HG02588 (cell line): Measurements from ENCODE around the gene DLGAP5.

Source experiments
- ATAC-seq: cut with Tn5 transposase; IDR thresholded peaks from one replicate; pipeline ENCODE4 v1.9.1; 2021; ENCODE audit warnings: mild to moderate bottlenecking, moderate library complexity; ENCODE audit not compliant: unreplicated experiment

The DLGAP5 gene

DNA sequence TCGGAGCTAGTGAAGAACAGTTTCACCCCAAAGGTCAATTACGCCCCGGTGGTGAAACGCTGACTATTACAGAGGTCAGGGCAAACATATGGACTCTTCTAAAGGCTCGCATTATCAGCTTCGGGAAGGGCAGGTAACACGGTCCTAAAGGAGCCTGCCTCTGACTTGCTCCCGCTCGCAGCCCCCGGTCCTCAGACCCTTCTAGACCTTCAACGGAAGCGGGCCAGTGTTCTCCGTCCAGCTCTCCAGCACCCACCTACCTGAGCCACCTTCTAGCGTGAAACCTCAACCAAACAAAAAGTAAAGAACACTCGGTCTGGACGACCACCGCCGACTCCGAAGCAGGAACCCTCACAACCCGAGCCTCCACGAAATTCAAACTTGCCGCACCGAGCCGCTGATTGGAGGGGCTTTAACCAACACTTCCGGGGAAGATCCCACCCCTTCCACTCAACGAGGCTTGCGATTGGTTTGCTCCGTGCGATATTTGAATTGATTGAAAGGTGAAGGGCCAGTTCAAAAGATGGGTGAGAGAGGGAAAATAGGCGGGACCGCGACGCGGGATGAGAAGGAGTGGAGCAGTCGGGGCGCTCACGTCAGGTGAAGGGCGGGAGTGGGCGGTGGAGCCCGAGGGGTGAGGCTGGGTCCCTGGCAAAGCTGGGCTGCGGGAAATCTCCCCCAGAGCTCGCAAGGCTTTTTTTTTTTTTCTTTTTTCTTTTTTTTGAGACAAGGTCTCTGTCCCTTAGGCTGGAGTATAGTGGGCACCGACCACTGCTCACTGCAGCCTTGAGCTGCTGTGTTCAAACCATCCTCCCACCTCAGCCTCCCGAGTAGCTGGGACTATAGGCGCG lies at the start of gene DLGAP5:
Gene DLGAP5, minus strand, starts transcription at position 383 of the 851 bp plus-strand sequence. CDS start 2,406 bp downstream, outside the sequence.
- peak; percentile 97 for ATAC-seq

DNA sequence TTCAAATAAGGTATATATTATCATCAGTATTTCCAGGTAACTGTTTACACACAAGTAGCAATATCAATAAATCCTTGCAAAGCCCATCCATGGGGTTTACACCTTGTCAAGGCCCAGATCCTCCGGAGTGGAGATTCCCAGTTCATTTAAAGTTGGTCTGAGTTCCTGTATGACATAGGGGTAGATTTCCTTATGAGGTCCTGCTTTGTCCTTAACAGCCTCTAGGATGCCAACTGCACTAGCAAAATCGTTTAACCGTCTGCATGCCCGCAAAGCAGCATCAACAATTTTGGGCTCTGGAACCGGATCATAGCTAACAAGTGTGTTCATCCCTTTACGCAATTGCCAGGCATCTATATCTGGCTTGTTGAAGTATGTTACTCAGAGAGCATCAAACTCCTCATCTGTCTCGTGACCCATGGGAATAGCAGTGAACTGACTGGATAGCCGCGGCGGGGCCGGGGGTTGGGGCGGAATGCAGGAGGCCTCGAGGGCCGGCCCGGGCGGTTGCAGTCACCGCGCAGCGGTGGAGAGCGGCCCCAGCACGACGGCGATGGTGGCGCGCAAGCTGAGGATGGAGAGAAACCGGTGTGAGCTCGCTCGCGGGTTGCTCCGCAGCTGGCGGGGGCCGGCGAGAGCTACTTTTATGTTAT lies 49.3 kb upstream of the DLGAP5 start:
- ATAC-seq: no peak

DNA sequence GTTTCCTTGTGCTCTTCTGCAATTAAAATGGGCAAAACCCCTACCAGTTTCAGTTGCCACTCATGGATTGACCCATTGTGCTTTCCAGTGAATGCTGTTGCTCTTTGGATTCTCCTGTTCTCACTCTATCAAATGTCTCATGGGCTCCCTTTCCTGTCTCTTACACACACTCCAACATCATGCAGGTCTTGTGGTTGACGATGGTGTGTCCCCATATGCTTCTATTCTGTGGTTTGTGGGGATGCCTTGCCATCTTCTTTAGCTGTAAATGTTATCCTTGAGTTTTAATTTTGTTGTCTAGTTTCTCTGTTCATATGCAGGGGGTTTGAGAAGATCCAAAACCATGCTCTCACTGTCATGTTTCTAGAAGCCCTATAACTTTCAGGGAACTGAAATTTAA lies 47.9 kb upstream of the DLGAP5 start:
- ATAC-seq: no peak

DNA sequence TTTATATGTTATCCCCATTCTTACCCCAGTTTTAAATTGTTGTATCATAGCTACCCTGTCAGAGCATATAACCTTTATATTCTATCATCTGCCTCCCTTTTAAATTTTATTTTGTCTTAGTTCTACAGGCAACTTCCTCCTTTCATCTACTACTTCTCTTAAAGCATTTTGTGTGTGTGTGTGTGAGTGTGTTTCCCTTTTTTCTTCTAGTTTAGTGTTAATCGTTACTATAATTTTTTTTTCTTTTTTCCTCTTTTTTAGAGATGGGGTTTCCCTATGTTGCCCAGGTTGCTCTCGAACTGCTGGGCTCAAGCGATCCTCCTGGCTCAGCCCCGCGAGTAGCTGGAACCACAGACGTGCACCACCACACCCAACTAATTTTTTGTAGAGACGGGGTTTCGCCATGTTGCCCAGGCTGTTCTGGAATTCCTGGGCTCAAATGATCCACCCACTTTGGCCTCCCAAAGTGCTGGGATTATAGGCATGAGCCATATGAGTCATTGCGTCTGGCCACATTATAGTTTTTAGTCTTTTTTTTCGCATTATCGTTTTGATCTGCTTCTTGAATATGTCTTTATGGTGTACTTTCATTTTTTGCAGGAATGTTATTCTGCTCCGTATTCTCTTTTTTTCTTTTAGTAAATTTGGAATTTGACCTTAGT lies 46.8 kb upstream of the DLGAP5 start:
- ATAC-seq: no peak

DNA sequence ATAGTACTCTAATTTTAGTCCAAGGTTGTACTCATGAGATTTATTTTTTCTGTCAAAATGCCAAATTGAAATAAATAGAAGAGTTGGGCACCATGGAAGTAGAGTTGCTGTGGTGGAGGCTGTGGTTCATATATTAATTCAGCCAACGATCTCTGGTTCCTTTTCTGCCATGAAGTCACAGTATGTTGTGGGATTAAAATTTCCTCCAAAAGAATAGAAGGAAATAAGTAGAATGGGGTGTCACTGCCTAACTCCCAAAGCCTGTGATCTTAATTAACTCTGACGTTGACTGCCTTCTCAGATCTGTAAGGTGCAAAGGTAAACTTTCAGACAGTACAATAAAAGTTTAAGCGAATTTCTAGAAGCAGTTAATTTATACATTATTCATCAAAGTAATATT lies 42.2 kb upstream of the DLGAP5 start:
- ATAC-seq: no peak

- ATAC-seq: no peak
Observed at GRCh38 chr14:55228261-55228660, 36.9 kb upstream of the DLGAP5 start.

DNA sequence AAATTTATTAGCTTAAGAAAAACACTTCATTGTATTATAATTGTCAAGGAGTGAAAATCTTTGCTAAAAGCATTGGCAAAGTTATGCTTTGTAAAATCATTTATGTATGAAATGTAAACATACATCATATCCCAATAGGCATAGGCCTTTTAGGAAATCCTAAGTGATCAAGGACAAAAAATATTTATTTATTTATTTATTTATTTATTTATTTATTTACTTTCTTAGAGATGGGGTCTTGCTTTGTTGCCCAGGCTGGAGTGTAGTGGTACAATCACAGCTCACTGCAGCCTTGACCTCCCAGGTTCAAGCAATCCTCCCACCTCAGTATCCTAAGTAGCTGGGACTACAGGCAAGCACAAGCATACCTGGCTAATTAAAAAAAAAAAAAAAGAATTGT lies 32.0 kb upstream of the DLGAP5 start:
- ATAC-seq: no peak

DNA sequence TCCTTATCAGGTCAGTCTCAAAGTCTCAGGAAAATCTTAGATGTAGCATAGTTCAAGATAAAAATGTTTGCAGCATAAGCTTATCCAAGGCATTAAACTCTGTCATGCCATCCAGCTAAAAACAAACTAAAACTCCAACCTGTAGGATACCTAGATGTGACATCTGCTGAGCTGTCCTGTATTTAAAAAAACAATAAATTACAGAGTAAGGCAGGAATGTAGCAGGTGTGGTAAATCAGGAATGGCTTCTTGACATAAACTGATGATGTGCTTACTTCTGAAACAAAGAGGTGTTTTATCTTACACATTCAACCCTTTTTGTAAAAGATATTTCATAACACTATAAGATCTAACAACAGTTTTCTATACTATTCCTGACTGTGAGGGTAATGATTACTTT lies 30.6 kb upstream of the DLGAP5 start:
- ATAC-seq: no peak

GRCh38 chr14:55221186-55221585 lies 29.8 kb upstream of the DLGAP5 start:
- ATAC-seq: no peak

DNA sequence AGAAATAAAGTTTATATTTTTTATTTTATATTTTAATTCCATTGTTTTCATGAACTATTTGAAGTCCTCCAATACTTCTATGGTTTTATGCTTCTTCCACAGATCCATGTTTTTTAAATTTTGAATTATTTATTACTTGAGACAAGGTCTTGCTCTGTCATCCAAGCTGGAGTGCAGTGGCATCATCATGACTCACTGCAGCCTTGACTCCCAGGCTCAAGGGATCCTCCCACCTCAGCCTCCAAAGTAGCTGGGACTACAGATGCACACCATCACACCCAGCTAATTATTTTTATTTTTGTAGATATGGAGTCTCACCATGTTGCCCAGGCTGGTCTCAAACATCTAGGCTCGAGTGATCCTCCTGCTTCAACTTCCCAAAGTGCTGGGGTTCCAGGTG lies 28.8 kb upstream of the DLGAP5 start:
- no peak for ATAC-seq

- ATAC-seq: no peak
Observed at GRCh38 chr14:55212634-55213033, 21.2 kb upstream of the DLGAP5 start.

GRCh38 chr14:55207832-55208231 lies 16.4 kb upstream of the DLGAP5 start:
- no peak for ATAC-seq

GRCh38 chr14:55206175-55206693 lies 14.8 kb upstream of the DLGAP5 start:
- ATAC-seq: no peak

DNA sequence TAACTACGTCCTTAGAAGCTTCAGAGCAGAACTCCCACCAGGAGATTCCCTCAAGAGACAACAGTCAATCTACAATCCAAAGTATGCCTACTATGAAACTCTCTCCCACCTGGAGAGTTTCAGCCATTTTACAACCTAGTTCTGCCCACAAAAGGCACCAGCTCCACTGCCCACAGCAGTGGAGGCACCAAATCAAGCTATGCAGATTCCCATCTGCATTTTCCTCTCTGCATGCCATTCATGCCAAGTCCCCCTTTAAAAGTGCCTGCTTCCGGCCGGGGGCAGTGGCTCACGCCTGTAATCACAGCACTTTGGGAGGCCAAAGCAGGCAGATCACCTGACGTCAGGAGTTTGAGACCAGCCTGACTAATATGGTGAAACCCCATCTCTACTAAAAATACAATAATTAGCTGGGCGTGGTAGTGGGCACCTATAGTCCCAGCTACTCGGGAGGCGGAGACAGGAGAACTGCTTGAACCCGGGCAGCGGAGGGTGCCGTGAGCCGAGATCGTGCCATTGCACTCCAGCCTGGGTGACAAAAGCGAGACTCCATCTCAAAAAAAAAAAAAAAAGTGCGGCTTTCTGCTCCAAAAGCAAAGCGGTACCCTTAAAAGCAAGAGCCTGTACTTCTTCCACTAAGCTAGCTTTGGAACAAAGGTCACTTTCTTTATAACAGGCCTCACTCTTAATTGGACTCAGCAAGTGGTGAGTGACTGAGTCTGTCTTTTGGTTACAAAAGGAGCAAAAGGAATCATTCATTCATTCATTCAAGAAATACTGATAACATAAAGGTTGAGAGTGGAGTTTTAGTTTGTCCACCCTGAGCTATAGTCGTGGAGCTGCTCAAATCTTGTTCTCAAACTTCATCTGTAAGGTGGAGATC lies 10.1 kb upstream of the DLGAP5 start:
- ATAC-seq: no peak

GRCh38 chr14:55200651-55201050 lies 9.3 kb upstream of the DLGAP5 start:
- no peak for ATAC-seq

- ATAC-seq: no peak
Observed at GRCh38 chr14:55198749-55199148, 7.4 kb upstream of the DLGAP5 start.

DNA sequence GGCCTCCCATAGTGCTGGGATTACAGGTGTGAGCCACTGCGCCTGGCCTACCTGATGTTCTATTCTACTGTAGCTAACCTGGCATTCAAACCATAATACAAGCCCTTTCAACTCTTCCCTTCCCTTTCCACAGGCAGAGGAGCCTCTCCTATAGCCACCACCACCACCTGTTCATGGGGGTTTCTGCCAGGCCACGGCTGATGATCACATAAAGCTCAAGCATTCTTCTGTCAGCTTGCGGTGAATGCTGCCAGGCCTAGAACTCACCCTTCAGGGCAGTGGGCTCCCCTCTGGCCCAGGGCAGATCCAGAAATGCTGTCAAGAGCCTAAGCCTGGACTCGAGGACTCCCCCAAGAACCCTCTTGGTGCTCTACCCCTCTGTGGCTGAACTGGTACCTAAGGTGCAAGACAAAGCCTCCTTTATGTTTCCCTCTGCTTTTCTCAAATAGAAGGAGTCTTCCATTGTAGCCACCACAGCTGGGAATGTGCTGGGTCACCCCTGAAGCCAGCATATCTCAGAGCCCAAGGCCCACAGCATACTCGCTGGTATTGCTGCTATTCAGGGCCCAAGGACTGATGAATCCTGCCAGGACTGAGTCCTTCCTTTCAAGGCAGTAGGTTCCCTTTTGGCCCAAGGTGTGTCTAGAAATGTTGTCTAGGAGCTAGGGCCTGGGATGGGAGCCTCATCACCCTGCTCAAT lies 3.4 kb upstream of the DLGAP5 start:
- no peak for ATAC-seq

- ATAC-seq: no peak
Observed at GRCh38 chr14:55192054-55192621, 753 bp upstream of the DLGAP5 start.

DNA sequence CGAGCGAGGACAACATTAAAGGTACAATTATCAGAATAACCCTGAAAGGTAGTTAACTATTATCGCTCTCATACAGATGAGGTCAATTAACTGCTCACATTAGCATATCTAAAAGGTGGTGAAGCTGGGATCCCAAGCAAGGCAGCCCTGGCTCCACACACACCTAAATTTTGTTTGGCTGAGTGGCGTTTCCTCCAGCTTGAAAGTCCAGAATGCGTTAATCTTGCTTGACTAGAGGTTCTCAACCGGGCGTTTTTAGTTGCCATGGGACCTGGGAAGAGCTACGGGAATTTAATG lies 531 bp downstream of the DLGAP5 start:
- no peak for ATAC-seq
